HG03064 (cell line): ENCODE data around the gene REV1.

ENCODE experiments used
- ATAC-seq: cut with Tn5 transposase; IDR thresholded peaks from one replicate; pipeline ENCODE4 v1.9.1; 2021; ENCODE audit warnings: low read depth; ENCODE audit not compliant: unreplicated experiment

Gene REV1

DNA sequence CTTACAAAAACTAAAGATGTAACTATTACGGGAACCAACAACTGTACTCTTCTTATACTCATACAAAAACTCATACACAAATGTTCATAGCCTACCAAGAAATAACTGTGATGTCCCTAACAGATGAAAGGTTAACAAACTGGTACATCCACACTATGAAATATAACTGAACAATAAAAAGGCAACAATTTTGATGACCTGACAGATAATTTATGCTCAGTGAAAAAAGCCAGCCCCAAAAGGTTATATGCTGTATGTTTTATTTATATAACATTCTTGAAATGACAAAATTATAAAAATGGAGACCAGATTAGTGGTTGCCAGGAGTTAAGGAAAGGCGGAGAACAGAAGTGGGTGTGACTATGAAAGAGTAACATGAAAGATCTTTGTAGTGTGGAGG is 31.3 kb downstream of the REV1 start:
- ATAC-seq, result no peak

DNA sequence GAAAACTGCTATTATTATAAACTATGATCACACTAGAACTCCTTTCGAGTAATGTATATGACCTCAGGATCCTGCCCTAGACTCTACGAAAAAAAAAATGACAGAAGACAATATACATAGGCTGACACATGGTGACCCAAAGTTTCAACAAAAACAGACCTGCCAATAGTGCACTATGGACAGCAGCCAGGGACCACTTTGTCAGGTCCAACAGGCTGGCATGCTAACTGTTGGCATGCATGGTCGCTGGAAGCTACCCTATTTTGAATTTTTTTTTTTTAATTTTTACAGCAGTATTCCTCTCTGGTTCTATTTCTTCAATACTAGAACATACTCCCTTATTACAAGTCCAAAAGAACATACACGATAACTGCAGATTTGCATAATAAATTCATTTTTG is 38.1 kb downstream of the REV1 start:
- ATAC-seq, result no peak

DNA sequence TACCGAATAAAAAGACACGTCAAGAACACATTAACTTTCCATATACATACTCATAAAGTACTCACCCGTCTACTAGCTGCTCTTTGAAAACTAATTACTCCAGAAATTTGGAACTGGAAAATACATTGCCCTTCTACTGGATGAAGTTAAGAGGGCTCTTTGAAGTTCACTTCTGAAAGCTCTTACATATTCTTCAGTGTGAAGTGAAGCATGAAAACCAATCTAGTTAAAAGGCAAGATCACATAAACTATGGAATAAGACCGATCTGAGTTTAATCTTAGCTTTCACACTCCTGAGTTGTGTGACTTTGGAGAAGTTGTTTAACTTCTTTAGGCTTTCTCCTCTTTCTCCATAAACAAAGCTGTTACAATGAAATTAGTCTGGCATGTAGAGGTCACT is 38.5 kb downstream of the REV1 start:
- ATAC-seq, result no peak

DNA sequence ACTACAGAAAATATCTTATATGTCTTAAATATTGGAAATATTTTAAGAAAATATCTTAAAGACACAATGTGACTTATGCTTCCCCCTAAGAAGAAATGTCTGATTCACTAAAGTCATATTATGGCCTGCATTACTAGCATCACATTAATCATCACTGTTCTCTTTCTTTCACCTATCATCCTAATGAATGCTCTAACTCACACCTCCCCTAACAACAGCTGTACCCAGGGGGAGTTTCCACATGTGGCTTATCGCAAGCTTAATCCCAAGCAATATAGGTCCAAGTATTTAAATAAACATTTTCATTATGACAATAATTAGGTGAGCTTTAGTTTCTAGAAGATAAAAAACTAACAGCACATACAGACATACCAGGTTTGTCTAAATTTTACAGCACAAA is 39.6 kb downstream of the REV1 start:
- ATAC-seq, result no peak

DNA sequence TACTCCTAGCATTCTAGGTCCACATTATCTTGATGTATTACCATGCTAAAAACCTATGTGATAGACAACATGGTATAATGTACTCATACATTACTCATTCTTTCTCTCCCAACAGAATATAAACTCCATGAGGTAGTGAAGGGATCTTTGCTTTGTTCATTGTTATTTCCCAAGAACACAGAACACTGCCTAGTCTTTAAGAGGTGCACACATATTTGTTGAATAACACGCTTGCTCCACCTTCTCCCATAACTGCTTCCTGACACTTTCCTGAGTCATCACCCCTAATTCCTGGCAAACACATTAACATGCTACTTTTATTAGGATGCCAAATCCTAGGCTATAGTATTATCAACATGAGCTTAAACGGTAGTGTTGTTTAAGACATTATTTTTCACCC is 41.3 kb downstream of the REV1 start:
- ATAC-seq, result no peak

DNA sequence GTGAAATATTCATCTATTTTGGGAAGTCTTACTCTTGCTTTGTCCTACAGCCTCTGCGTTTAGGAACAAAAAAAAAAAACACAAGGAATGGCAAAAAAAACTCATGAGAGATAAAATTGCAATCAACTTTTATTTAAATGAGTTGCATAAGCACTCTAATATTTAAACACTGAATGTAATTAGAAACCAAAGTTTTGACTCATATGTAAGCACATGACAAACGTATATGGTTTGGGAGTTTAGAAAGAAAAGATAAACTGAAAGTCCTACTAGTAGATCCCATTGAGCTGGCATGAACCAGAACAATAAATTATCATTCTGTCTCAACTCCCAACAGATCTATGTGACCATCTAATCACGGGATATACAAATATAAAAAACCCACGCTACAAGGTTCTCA is 44.8 kb downstream of the REV1 start:
- ATAC-seq, result no peak

DNA sequence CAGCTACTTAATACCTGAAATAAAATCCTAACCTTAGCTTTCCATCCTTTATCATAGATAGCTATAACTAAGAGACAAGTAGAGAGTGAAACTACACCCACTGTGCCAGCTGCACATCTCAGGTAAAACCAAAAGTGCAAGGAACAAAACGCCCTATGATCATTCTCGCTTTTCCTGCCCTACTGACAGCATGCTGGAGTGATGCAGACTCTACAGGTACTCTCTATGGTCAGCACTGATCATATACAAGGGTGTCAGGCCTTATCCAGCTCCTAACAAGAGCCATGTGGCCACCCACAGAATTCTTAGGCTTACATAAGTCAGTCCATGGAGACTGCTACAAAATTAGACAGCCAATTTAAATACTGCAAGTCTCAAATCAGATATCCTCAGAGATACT is 45.6 kb downstream of the REV1 start:
- no peak for ATAC-seq

DNA sequence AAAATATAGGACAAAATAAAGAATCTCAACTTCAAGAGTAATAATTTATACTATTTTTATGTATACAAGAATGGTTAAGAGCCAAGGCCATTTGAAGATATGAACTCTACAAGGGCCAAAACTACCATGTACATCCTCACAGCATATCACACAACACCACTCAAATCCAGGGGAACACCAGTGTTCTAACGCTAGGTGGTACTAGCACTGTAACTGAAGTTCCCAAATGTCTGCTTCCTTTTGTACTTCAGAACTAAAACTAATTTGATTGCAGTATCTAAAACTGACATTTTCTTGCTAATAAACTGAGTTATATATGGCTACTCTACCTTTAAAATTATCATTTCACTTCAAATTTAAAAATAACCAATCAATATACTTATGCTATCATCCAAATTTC is 47.0 kb downstream of the REV1 start:
- ATAC-seq, result no peak

DNA sequence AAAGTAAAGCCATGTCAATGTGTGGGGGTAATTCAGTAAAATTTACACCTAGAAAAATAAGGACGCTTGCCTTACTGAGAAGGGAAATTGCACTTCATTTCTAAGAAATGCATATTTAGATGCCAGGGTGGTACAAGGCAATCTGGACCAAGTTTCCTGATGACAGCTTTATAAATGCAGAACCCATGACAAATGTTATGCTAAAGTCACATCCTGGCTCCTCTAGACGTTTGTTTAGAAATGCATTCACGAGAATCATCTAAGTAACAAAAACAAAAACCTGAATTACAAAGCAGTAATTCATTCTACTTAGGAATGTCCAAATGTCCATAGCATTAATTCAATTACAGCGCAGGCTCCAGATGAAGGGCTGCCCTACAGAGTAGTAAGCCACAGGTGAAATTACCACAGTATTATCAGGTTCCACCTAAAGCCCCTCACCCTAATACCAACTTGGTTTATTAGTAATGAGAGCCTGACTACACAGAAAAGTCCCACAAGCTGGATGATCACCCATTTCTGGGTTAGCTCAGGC is 49.8 kb downstream of the REV1 start:
- no peak for ATAC-seq

DNA sequence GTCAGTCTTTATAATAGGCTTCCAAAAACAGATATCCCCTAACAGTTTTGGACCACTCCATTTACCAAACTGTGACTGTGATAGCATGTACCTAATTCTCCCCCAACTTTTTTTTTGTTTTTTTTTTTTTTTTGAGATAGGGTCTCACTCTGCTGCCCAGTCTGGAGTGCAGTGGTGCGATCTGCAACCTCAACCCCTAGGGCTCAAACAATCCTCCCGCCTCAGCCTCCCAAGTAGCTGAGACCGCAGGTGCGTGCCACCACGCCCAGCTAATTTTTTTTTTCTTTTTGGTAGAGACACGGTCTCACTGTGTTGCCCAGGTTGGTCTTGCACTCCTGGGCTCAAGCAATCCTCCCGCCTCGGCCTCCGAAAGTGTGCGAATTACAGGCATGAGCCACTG is 52.9 kb downstream of the REV1 start:
- ATAC-seq, result no peak

DNA sequence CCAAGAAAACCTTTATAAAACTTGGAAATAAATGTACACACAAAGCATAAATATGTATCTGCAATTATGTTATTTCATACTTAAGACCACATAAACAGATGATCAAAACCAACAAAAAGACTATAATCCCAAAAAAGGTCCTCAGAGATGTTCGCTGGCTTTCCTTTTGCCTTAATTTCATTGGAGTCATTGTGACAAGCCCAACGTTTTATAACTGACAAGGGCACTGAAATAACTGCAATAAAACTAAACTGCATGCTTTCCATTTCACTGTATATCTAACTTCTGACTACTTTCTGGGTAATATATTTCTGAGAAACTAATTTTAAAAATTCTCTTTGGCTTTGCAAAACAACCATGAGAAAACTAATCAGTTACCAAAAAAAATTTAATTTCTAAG is 56.5 kb downstream of the REV1 start:
- no peak for ATAC-seq

DNA sequence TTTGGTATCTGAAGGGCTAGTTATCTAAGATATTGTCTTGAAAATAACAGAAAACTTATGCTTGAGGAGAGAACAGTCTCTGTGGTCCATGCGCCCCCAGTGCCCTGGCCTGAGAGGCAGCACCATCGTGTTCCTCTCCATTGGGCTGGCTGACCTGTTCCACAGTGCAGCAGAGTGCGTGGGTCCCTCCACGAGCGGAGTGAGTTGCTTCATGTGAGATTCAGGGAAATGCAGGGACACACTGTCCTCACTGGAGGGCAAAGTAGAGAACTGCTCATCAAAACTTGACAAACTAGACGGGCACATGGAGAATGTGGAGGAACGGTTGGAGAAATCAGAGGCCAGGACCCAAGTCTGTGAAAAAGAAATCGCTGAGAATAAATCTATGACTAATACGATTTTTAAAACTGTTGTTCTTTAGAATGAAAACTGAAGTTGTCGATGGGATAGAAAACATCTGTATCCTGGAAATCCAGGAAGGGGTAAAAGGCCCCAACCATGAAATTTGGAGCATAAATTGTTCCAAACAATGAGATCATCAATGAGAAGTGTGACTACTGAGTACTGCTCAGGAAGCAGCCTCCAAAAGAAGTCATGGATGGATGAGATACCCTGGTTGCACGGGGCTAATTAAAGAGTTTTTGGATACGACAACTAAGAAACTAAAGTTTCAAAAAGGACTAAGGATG is 58.1 kb downstream of the REV1 start:
- no peak for ATAC-seq

DNA sequence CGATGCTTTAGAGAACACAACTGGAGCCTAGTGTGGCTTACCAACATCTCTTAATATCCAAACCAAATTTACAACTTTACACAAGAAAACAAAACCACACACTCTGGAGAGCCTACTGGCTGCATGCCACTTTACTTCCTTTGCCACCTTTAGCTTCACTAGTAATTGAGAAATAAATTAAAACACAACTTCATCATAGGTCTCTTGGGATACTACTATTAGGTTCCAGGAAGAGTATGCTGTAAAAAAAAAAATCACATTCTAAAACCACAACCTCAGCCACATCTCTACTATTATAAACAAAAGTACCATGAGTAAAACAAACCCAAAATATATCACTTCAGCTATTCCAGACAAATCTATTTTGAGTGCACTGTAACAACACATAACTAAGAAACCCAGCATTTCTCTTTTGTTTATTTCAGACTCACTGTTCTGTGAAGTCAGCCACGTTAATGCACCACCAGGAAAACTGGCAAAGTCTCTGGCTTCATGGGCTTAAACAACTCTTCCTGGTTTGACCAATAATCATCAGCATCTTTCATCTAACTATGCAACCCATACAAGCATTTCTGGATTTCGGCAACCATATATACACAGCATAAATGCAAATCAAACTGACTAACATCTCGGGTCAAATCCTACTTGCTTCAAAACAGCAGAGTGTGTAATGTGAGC is 59.1 kb downstream of the REV1 start:
- ATAC-seq, result no peak

DNA sequence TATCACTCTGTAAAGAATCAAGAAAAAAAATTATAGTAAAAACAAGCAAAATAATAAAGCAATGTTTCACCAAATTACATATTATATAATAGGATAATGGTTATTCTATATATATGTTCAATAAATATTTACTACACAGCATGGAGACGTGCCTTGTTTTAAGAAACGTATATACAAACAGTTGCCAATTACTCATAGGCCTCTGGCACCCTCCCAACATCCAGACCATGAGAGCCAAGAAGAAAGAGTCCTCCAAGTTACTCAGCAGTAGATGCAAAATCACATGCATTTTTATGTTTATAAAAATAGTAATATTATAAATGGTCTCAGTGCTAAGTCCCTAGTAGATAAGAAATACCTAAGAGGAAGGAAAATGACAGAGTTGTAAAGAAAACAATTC is 64.8 kb downstream of the REV1 start:
- no peak for ATAC-seq

DNA sequence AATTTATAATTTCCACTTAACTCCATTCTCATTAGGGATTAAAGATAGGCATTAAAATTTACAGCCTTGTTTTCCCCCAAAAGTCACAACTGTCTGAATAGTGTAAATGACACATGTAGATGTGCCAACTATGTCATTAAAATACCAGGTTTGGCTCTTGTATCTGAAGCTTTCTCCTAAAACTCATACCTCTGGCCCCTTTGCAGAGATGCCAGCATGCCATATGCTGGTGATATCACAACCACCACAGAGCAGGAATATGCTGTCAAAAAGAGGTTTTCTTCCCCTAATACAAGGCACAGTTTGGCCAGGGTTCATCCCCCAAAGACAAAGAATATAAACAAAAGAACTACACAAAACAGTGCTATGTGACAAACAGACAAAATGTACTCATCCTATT is 65.4 kb downstream of the REV1 start:
- no peak for ATAC-seq

DNA sequence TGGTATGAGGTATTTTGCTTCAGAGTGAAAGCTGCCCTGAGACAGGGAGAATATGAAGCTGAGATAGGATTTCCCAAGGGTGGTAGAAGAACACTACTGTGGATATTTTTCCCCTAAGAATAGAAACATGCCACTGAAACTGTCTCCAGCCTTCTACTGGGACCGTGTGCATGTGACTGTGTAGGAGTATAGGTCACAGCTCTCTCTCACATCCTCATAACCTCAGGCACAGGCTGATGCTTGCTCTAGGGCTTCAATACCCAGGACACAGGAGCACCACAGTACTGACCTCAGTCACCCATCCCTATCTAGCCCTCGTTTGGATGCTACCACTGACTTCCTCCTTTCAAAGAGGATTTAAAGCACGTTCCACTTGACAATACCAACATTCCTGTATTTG is 67.2 kb downstream of the REV1 start:
- ATAC-seq, result no peak

DNA sequence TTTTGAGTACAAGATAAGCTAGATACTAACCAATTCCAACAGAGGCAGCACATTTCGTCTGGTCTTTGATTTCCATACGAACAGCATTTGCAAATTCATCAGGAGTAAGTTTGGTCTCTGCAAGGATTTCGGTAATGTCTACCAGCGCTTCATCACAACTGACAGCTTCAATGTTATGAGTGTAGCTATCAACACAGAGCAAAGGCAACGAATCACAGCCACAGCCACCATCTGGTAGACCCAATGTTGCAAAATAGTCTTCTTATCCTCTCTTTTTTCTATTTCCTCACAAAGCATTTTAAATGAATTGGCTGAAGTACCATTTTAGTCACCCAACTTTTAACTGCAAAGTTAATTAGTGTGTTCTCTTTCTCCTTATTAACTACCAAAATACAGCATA is 68.3 kb downstream of the REV1 start:
- ATAC-seq, result no peak

DNA sequence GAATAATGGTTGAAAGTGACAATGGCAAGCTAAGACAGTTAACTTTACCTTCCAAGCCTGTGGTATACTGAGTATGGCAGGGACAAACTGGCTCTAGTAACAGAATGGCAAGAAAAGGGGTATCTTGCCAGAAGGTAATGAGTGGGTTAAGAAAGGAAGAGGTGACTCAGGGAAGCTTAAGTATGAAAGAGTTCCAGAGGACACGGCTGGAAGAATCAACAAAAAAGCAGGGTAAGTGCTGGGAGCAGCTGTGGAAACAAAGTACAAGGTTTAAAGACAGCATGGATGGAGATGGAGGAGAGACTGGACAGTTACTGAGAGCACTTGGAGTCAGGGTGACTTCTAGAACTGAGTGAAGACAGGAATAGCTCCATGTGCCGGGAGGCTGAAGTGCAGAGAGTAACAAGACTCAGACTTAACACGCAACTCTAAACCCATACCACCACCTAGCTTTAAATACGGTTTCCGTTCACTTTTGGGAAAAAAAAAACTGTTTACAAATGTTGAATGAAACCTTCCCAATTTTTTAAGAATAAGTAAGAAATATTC is 69.0 kb downstream of the REV1 start:
- ATAC-seq, result no peak

DNA sequence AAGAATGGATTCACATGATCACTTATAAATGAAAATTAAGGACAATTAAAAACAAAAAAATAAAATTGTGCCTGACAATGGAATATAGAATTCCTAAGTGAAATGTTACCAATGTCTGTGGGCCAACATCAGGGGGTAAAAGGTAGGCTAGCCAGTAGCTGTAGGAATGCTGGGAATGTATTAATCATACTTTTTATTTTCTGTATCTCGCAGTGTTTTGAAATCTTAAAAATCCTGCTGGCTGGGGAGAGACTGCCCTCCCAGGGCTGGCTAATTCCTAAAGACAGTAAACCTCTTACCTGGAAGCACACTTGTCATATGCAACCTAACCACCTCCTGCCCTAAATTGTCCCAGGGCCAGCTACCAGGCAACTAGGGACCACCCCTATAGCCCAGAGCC is 69.8 kb downstream of the REV1 start:
- ATAC-seq, result no peak

DNA sequence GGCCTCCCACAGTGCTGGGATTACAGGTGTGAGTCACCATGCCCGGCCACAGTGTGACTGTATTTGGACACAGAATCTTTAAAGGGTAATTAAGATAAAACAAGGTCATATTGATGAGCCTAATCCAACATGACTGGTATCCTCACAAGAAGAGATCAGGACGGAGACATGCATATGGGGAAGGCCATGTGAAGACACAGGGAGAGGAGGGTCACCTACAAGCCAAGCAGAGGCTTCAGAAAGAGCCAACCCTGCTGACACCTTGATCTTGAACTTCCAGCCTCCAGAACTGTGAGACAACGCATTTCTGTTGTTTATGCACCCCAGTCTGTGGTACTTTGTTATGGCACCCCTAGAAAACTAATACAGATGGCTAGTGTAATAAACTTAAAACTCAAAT is 72.4 kb downstream of the REV1 start:
- ATAC-seq, result no peak

DNA sequence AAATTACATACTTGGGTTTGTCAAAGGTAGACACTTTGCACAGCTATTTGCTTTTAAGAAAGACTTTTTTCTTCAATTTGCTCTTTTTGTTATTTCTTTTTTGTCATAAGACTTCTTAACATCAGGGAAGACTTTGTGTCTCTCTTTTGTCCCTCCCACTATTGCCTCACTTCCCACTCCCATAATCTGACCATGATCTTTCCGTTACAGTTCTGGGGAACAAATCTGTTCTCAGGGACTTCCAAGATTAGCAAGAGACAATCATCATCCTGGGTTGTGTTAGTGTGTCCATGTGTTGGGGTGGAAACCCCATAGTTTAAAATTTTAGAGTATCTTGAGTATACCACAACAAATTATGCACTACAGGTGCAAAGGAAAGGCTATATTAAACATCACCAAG is 75.3 kb downstream of the REV1 start:
- no peak for ATAC-seq

DNA sequence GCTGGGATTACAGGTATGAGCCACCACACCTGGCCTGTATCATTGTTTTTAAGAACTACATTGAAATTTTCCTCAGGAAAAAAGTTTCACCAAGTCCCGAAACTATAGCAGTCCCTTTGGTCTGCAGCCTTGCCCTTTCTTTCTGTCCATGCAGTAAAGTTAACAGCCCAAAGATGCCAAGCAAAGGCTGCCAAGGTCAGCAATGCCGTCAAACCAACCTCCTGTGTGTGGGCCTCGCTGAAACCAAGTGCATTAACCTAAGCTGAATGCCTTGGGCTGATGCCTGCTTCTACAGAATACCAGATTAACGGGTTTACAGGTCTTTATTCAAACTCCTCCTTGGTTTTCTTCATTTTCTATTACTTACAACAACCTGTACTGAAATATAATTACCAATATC is 79.5 kb downstream of the REV1 start:
- ATAC-seq, result no peak
